HG03045 (cell line): ENCODE results near the gene CPLX1.
"Not testable (repeated sequence)": the region's sequence is repeated elsewhere in the genome, so short reads cannot be mapped to it uniquely, and the experiment has no call there.

ENCODE experiments used
- ATAC-seq: cut with Tn5 transposase; IDR thresholded peaks from one replicate; pipeline ENCODE4 v1.9.1; 2021; ENCODE audit warnings: mild to moderate bottlenecking, moderate library complexity; ENCODE audit not compliant: unreplicated experiment

Gene CPLX1

GRCh38 chr4:821181-821591, 4.7 kb downstream of the CPLX1 start:
- ATAC-seq: no peak

- no peak for ATAC-seq
Measured at GRCh38 chr4:820230-821172, 5.4 kb downstream of the CPLX1 start.

- no peak for ATAC-seq
Measured at GRCh38 chr4:819401-820229, 6.3 kb downstream of the CPLX1 start.

DNA sequence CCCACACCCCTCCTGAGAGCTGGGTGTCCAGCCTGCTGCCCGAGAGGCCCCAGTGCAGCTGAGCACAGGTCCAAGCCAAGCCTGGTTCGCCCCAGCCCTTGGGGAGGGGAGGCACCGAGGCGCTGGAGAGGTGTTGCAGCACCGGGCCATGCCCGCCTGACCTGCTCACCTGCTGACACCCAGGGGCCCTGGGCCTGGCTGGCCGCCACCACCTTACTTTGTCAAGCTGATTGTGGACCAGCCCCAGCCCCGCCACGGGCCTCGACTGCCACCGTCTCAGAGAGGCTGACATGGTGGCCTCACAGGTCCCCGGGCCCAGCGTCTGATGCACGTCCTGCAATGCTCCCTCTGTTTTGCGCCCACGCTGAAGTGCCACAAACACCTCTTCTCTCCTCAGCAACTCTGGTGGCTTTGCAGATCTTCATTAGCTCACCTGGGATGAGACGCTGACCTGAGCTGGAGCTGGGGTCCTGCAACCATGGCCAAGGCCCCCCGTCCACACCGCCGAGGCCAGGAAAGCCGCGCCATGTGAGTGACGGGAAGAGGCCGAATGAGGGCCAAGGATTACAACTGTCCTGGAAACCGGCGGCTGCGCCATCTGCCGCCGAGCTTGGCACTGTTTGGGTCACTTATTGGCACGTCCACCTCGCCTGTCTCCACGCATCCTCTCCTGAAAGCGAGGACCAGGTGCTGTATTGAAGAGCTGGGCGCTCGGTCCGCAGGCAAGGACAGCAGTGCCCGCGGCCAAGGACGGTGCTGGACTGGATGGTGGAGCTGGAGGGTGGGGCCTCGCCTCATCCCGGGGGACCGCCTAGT, 7.6 kb downstream of the CPLX1 start:
- no peak for ATAC-seq

GRCh38 chr4:815464-816146, 10.3 kb downstream of the CPLX1 start:
- ATAC-seq: no peak

DNA sequence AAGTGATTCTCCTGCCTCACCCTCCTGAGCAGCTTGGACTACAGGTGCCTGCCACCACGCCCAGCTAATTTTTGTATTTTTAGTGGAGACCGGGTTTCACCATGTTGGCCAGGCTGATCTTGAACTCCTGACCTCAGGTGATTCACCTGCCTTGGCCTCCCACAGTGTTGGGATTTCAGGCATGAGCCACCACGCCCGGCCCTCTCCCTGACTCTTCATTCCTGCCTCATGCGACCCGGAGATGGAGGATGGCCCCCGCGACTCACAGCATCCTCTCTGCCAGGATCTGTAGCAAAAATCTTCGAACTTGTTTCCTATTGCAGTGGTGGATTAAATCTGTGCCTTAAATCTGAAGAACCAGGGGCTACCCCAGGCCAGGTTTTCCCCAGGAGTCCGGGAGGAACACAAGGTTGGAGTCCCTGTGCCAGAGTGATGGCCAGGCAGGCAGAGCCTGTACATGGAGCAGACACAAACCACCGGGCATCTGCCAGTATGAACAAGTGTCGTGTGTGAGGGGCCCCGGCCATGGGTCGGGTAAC, 11.5 kb downstream of the CPLX1 start:
- no peak for ATAC-seq

DNA sequence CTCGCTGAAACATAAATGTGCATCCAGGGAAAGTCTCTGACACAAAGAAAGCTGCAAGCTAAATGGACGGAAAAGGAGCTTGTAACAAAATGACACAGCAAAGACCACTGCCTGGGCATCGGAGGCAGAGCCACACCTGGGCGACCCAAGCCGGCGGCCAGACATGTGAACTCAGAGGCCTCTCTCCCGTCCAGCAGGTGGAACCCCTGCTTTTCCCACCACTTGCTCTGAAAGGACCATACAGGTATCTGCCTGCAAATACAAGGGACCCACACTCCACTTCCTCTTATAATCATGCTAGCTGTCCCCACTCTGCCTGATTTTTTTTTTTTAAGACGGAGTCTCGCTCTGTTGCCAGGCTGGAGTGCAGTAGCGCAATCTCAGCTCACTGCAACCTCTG, 12.0 kb downstream of the CPLX1 start:
- ATAC-seq: no peak

- no peak for ATAC-seq
Measured at GRCh38 chr4:808860-809570, 16.9 kb downstream of the CPLX1 start.

- no peak for ATAC-seq
Measured at GRCh38 chr4:807792-808191, 18.1 kb downstream of the CPLX1 start.

DNA sequence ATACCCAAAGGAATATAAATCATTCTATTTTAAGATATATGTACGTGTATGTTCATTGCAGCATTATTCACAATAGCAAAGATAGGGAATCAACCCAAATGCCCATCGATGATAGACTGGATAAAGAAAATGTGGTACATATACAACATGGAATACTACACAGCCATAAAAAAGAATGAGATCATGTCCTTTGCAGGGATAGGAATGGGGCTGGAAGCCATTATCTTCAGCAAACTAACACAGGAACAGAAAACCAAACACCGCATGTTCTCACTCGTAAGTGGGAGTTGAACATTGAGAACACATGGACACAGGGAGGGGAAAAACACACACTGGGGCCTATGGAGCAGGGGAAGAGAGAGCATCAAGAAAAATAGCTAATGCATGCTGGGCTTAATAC, 18.9 kb downstream of the CPLX1 start:
- ATAC-seq: not testable (repeated sequence)

DNA sequence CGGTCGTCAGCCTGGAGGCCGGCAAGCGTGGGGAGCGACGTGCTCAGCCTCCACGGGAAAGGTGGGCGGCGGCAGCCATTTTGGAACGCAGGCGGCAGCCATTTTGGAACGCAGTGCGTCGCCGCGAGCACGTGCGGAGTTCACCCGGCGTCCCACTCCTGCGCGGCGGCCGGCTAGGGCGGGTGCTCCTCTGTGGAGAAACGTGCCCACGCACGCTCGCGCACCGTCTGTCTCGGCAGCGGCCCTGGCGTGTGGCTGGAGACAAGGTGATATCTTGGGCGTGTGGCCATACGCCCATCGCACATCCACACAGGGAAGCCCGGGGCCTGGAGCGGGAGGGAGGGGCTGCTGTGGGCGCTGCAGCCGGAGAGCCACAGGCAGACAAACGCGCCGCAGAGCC, 21.1 kb downstream of the CPLX1 start:
- no peak for ATAC-seq

GRCh38 chr4:803884-804283, 22.0 kb downstream of the CPLX1 start:
- ATAC-seq: no peak

DNA sequence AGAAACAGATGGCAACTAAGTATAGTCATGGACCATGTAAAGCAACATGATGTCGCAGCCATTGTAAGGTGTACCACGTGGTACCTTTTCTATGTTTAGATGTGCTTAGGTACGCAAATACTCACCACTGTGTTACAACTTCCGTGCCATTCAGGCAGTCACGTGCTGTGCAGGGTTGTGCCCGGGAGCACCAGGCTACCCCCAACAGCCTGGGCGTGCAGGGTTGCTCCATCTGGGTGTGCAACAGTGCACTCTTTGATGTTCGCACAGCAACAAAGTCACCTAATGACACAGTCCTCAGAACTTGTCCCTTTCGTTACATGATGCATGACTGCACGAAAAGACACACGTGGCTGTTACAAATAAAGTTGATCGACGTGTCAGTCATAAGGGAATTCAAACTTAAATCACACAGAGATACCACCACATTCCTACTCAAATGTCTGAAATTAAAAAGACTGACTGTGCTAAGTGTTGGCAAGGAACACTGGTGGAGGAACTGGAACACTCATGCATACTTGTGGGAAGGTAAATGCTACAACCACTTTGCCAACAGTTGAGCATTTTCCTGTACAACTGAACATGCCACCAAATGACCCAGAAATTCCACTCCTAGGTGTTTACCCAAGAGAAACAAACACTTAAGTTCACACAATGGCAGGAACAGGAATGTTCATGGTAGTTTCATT, 24.3 kb downstream of the CPLX1 start:
- ATAC-seq: no peak

- ATAC-seq: no peak
Measured at GRCh38 chr4:797066-797465, 28.9 kb downstream of the CPLX1 start.

DNA sequence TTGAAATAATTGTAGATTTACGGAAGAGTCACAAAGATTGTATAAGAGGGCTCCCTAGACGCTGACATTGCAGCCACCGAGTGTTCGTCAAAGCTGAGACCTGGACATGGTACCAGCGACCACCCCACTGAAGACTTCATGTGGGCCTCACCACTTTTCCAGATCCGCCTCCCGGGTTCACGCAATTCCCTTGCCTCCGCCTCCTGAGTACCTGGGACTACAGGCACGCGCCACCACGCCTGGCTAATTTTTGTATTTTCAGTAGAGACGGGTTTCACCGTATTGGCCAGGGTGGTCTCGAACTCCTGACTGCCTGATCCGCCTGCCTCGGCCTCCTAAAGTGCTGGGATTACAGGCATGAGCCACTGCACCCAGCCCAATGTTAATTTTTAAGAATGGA, 29.7 kb downstream of the CPLX1 start:
- ATAC-seq: no peak

- ATAC-seq: no peak
Measured at GRCh38 chr4:795726-796119, 30.2 kb downstream of the CPLX1 start.

- ATAC-seq: no peak
Measured at GRCh38 chr4:794900-795725, 30.8 kb downstream of the CPLX1 start.

DNA sequence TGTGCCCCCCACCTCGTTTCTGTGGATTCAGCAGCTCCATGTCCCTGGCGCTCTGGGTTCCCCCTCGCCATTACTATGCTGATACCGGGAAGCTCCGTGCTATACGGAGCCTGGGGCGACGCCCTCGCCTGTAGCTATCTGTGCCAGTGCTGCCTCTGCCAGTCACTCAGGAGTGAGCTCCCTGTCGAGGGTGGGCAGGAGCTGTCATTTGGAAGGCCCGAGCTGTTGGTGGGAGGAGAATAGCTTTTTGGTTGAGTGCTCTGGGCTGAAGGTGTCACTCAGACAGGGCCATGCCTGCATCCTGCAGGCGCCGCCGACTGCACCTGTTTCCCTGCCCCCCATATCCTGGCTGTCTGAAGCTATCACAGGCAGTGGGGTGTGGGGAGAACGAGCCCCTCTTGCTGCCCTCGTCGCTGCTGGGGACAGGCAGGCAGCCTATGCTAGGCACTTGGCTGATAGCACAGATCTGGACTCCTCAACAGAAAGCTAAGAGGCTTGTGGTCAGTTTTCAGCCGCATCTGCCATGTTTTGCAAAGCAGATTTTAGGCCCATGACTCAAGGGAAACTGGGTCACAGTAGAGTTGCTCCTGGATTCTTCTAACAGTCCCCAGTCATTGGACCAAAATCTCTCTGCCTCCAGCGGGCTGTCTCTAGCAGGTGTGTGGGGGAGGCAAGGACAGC, 31.8 kb downstream of the CPLX1 start:
- ATAC-seq: no peak
